ENCODE results near the gene GBA3.

GBA3 gene

DNA sequence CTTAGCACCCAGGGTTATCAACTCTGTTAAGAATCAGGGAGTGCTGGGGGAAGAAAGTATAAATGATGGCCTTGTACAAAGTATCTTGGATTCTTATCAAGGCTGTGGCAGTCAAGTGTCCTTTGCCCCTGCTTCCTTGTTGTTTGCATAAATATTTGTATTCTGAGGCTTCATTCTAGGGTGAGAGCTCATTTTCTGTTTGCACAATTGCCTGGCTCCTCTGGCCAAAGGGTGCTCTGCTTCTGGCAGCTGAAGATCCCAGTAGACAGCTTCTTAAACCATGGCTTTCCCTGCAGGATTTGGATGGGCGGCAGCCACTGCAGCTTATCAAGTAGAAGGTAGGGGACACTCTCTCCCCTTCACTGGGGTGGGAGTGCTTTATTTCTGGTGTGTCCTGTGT, at the start of gene GBA3:
Gene GBA3 (plus strand): TSS at position 202 of the 400 bp plus-strand sequence.
- DNase-seq (ENCODE audit: low spot score): peak; percentile 15

DNA sequence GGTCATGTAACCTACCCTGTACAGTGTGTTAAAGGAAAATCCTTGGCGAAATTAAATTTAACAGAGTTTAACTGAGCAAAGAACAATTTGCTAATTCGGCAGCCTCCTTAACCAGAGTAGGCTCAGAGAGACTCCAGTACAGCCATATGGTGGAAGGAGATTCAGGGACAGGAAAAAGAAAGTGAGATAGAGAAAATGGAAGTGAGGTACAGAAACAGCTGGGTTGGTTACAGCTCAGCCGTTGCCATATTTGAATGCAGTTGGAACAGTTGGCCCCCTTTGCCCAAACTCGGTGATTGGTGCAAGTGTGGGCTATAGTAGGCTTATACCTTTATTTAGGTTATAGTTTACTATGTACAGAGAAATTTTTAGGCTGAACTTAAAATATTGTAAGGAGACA, 48.8 kb upstream of the GBA3 start:
- no peak for DNase-seq (ENCODE audit: low spot score)

DNA sequence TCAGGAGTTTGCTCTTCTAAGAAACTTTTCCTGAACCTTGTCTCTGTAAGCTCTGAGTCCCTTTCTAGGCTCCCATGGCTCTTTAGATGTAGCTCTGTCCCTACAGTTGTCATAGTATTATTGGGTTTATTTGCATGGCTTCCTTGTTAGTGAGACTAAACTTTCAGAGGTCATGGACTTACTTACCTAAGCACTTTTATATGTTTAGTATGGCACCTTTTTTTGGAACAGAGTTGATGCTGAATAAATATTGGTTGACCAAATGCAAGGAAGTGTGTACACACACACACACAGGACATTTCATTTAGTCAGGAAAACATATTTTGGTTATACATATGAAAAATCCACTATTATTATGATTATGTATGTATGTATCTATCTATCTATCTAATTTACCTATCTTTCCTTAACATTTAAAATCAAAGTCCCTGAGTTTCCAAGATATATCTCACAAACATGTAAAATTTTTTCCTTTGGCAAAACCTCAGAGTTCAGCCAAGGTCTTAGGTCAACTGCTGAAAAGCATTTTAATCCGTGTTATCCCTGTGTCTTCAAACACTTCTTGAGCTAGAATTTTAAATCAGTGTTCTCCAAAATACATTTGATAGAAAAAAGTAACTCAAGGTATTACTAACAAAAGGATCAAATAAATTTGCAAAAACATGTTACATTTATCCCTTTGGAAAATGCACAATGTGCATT, 47.1 kb upstream of the GBA3 start:
- no peak for DNase-seq (ENCODE audit: low spot score)

DNA sequence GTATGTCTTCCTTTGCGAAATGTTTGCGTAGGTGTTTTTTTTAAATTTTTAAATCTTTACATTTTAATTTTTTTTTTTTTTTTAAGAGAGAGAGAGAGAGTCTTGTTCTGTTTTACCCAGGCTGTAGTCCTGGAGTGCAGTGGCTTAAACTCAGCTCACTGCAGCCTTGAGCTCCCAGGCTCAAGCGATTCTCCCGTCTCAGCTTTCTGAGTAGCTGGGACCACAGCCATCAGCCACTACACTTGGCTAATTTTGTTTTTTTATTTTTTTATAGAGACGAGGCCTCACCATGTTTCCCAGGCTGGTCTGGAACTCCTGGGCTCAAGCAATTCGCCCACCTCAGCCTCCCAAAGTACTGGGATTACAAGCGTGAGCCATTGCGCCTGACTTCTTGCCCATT, 43.7 kb upstream of the GBA3 start:
- DNase-seq (ENCODE audit: low spot score): no peak

DNA sequence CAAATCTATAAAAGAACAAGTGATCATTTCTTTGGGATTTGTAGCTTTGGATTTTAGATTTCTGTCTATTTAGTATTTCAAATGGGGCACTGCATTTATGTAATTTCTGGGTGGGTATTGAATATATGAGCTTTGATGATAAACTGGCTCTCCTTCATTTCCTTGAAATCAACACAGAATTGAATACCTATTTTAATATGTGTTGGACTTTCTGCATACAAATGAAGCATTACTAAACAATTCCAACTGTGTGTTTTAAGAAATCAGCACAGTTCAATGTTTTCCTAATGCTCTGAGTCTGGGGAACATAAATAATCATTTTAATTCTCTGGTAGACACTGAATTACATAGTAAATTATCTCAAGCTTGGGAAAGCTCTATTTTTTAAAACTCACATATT, 42.0 kb upstream of the GBA3 start:
- DNase-seq (ENCODE audit: low spot score): no peak

DNA sequence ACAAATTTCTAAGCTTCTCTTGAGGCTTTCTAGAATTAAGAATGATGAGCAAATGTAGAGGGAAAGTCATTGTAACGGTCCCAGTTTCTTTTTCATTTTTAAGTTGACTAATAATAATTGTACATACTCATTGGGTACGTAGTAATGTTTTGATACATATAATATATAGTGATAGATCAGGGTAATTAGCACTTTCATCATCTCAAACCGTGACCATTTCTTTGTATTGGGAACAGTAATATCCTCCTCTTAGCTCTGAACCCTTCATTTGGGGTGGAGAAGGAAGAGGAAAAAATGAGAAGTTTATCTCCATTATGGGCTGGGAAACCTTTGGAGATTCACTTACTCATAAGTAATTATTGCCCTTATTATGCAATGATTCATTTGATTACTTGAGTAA, 39.0 kb upstream of the GBA3 start:
- DNase-seq (ENCODE audit: low spot score): no peak

DNA sequence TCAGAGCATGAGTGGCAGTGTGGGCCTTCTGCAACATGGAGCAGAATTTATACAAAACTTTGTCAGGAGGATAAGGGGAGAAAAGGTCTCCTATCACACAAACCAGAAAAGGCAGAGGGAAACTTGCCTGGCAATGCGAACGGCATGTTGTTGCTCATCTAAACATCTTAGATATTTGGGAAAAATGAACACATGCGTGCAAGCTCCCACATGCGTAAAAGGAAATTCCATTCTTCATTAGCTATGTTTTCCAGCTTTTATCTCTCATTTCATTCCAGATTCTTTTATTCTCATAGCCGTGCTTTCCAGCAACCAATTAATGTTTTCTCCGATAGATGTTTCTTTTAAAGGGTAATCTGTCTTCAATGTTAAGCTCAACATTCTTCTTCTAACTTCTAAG, 31.3 kb upstream of the GBA3 start:
- DNase-seq (ENCODE audit: low spot score): no peak

DNA sequence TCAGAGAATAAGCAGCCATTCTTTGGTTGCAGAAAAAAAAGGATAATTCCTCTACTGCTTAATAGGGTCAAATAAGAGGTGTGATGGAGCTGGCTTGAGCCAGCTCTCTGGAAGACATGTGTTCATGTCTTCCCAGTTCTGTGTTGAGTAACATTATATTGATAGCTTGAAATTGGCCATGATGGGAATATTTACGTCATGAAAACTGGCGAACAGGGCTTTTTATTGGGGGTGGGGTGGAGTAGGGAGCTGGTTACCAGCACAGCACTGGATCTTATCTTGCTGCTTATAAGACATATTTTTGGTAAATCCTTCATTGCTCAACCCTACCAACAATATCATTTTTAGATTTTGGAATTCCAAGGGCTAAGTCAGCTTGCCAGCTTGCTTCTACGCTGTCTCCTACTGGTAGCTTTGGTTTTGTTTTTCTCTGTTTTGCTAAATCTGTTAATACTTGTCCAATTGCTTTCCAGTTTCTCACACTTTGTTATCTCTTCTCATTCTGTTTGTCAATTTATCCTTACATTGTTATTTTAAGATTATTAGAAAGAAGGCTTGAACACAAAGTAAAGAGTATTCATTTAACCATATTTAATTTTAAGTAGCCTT, 25.3 kb upstream of the GBA3 start:
- no peak for DNase-seq (ENCODE audit: low spot score)

DNA sequence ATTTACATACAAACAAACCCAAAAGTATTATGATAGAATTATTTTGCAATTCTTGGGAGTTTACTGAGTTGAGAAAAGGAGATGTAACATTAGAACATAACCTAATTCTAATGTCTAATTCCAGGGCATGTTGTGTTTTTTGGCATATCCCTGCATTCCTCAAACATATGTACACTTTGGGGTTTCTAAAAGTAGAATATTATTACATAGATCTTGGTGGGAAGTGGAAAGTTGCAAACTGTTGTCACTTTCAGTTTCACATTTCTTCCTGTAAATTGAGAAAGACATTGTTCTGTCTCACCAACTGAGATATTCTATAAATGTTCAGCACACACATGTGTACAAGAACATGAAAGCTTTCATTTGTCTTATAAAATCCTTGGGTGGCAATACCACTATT, 24.4 kb upstream of the GBA3 start:
- DNase-seq (ENCODE audit: low spot score): no peak

DNA sequence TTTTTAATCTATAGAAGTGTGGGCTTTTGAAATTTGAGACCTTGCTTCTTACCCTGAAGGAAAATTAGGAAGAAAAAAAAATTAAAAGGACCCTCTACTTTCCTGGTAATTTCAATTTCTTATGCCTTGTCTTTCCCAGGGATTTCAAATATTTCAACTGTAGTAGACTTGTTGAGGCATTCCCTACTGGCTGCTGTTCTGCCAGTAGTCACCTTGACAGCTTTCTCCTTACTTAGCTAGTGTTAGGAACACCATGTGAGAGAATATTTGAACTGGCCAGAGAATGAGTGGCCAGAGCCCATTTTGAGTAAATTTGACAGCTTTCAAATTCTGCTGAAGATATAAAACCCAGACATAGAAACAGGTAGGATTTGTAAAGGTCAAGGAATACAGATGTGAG, 24.0 kb upstream of the GBA3 start:
- no peak for DNase-seq (ENCODE audit: low spot score)

DNA sequence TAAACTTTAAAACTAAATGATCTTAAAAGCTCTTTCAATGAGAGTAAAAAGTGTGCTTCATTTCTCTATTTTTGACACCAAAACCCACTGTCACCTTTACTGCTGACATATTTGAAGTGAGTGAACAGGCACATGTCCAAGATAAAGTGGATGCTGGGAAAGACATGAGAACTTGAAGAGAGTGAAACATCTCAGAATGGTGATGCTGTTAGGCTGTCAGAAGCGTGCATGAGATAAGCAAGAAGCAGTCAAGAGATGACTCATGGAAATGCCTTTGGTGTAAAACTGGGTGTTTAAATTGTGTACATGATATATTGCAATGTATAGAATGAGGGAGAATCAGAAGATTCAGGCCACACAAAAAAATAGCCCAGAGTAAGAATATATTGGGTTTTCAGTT, 21.8 kb upstream of the GBA3 start:
- DNase-seq (ENCODE audit: low spot score): no peak

DNA sequence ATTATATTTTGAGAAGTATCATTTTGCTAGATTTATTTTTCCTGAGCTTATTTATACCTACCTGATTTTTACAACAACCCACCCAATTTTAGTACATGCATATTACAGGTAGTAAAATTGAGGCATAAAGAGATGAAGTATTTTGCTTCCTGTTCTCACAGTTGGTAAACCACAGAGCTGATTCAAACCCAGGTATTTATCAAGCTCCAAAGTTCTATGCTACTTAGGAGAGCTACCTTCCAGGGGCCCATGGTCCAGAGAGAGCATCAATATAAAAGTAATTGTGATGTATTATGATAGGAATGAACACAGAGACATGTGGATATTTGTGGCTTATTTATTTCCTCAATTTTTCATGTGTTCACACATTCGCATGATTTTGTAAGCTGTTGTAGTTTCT, 20.2 kb upstream of the GBA3 start:
- no peak for DNase-seq (ENCODE audit: low spot score)

DNA sequence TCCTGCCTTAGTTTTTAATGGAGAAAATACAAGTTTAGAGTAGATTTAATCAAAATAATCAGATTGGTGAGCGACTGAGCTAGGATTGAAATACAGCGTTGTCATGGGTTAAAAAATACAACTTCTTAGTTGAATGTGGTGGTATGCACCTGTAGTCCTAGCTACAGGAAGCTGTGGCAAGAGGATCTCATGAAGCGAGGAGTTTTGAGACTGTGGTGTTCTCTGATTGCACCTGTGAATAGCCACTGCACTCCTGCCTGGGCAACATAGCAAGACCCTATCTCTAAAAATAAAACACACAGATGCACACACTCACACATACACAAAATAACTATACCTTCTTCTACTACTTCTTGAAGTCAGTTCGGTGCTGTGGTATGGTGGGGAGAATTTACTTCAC, 19.8 kb upstream of the GBA3 start:
- no peak for DNase-seq (ENCODE audit: low spot score)

DNA sequence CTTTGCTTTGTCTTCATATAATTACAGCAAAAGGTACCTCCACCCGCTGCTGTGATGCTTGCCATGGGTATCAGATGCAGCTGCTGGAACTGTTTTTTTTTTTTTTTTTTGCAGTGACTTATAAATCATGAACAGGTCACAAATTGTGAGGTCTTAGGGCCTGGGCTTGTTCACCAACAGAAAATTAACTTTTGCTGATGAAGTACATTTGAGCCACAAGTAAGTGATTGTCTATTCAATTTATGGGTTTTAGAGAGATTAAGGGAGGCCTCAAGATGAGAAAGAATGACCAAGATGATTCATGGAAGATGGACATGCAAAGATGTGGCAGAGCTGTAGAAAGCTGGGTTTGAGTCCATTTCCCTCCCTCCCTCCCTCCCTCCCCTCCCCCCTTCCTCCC, 18.0 kb upstream of the GBA3 start:
- no peak for DNase-seq (ENCODE audit: low spot score)

DNA sequence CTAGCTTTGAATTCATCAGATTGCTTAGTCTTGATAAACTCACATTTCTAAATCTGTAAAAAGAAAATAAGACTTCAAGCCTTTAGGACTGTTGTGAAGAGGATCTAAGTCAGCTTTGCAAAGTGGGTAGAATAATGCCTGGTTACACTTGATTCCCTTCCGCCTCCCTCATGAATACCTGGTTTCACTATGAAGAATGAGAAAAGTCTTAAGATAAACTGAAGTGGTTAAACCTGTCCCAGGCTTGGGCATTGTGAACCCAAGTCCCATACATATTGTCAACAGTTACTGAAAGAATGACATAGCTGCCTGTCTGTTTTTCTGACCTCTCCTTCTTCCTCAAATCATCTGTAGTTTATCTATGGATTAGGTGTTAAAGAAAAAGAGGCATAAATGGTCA, 16.7 kb upstream of the GBA3 start:
- no peak for DNase-seq (ENCODE audit: low spot score)

DNA sequence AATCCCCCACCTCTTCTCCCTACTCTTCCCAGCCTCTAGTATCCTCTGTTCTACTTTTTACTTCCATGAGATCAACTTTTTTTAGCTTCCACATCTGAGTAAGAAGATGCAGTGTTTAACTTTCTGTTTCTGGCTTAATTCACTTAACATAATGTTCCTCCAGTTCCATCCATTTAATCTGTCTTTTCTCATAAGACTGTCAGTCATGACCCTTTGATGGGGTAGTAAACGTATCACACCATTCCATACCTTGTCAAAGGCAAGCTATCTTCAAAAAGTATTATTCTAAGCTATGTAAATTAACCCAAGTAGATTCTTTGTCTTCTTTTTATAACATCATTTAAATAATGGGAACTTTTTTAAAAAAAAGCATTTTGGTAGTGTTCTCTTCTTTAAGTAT, 15.0 kb upstream of the GBA3 start:
- DNase-seq (ENCODE audit: low spot score): no peak

DNA sequence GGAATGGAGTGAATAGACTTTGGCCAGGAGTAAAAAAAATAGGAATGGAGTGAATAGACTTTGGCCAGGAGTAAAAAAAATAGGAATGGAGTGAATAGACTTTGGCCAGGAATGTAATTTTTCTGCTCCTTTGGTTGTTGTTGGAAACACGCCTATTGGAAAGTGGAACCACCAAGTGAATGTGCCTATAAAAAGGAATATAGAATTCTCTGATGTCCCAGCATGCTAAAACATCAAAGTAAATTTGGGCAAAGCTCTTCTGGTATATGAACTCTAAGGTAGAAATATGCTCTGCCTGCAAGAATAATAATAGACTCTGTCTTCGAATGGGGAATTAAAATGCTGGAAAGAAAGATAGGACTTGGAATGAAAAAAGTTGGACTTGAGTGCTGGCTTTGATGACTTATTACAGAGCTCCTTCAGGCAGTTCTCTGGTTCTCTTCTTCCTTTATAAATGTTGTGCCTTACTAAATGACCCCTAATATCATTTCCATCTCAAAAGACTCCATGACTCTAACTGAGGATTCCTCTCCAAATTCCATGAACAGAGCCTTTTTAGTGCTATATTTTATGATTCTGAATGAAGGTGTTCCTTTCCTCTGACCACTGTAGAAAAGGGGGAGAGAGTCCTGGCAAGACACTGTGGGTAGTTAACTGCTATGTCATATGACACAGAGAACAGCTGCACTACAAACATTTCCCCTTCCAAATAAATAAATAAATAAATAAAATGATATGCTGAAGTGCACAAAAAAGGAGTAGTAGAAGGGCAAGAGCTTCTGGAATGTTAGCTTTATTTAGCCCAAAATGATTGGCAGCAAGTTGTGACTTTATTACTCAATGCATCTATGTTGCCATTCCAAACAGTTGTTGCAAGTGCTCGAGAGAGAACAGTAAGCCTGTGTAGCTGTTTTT, 13.5 kb upstream of the GBA3 start:
- DNase-seq (ENCODE audit: low spot score): no peak

DNA sequence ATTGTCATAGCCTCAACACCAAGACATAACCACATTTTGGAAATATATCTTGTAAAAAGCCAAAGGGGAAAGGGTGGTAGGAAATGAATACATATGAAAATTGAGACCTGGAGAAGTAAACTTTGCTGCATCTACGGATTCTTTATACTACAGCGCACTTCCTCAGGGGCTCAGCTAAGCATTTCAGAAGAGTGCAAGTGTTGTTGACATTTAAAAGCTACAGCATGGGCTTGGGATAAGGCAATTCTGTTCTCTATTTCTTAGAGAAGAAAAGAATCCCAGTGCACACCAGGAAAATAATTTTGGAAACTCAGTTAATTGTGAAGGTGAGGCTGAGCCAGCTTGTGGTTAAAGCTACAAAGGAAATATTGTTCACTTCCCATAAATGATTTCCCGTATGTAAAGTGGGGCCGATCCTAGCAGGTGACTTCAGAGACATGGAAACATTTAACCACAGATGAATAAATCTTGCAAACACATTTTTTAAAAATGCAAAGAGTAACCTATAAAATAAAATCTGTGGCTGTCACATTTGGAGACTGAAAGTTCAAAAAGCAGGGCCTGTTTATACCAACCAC, 12.6 kb upstream of the GBA3 start:
- DNase-seq (ENCODE audit: low spot score): no peak

DNA sequence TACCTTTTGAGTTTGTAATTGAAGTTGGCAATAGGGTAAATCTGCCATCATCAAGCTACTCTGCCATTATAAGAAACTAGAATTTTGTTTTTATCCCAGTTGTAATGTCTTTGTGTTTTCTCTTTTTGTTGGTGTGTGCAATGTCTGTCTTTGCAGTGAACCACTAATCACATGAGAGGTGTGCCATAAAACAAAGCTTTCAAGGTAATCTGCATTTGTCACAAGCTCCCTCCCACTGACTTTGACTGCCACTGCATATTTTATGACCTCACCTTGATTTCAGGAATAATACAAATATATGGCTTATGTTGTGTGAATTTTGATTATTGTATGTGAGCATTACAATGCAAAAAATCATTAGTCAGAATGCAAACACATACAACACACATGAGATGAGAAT, 9.0 kb upstream of the GBA3 start:
- no peak for DNase-seq (ENCODE audit: low spot score)

DNA sequence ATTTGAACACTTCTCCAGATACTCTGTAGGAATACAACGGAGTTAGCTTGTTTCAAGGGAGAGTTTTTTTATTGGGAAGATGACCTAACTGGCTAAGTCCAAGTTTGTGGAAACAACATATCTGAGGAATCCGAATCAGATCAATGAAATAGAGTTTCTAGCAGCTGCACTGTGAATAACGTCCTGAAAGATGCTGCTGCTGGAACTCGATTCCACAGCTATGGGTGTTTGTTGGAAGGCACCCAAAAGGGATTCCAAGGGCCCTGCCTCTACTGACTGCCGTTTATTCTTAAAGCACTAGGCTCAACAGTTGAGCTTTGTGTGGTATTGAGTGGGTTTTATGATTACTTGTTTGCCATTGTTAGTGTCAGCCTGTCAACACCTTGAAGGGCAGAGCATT, 6.6 kb upstream of the GBA3 start:
- no peak for DNase-seq (ENCODE audit: low spot score)

DNA sequence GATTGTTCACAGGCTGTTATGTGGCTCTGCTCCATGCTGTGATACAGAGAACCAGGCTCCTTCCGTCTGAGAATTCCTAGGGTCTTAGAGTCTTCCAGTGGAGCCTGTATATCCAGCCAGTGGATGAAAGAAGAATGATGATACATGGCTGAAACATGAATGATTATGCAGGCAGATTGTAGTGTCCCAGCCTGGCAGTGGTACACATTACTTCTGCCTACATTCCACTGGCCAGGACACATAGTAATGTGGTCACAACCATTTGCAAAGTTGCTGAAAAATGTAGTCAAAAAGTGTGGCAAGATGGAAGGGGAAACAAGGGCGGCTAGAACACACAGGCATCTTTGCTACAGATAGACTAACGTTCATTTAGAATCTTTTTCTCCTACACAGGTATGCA, 4.5 kb upstream of the GBA3 start:
- DNase-seq (ENCODE audit: low spot score): no peak

DNA sequence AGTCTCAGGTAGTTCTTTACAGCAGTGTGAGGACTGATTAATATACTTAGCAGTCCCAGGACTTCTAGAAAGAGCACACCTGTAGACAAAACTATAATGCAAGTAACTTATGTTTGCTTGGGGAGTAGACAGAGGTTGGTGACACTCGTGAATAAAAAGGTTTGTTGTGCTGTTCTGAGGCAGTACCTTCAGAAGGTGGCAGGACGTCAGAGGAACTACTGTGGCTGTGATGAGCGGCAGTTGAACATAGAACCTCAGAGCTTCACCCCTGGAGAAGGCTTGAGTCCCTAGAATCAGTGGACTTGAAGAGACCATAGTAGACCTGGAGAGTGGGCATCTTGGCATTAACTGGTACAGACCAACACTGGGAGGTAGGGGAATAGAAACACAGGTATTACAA, 3.3 kb upstream of the GBA3 start:
- DNase-seq (ENCODE audit: low spot score): no peak

DNA sequence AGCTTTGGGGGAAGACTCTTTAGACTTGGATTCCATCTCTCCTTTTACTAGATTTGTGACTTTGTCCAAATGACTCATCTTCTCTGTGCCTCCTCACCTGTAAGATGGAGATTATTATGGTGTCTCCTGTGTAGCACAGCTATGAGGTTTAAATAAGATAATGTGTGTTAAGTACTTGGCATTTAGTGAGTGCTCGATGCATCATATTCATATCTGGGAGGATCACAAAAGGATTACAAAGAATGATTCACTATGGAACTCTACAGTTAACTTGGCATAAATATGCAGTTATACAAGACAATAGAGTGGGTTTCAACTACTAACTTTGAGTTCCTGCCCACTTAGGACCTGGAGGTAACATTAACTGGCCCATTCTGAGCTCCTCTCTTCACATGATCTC, 2.3 kb downstream of the GBA3 start:
- DNase-seq (ENCODE audit: low spot score): no peak
